Left lobe of liver (tissue), 2 donors: ENCODE data around the gene IL6. TPM values are rescaled to one million over a fixed set of nuclear protein-coding genes. Genes with fewer than 3 reads are reported as not detected.
"Not testable (repeated sequence)": the region's sequence is repeated elsewhere in the genome, so short reads cannot be mapped to it uniquely, and the experiment has no call there.

Experiments used
- ATAC-seq: fragments of 200-7000 bp; cut with Tn5 transposase; one replicate; pipeline ENCODE4 v1.9.1; 2020; ENCODE audit warnings: mild to moderate bottlenecking, moderate library complexity
- DNase-seq: peaks from one replicate; pipeline ENCODE4 v3.0.0-alpha.2; 2020; ENCODE audit warnings: low spot score
- total RNA-seq: library from RNA; stranded (reverse); gene quantifications from one replicate; pipeline ENCODE4 v1.2.1, GENCODE V29; 2021
- donor health status: DM: no; HTN: no; CAD: no; lungs with moderate emphysema.
- donor health status: DM: no; HTN: yes; CAD: no.

The IL6 gene
- total RNA-seq, 1 donor from 2014 or later = not detected

DNA sequence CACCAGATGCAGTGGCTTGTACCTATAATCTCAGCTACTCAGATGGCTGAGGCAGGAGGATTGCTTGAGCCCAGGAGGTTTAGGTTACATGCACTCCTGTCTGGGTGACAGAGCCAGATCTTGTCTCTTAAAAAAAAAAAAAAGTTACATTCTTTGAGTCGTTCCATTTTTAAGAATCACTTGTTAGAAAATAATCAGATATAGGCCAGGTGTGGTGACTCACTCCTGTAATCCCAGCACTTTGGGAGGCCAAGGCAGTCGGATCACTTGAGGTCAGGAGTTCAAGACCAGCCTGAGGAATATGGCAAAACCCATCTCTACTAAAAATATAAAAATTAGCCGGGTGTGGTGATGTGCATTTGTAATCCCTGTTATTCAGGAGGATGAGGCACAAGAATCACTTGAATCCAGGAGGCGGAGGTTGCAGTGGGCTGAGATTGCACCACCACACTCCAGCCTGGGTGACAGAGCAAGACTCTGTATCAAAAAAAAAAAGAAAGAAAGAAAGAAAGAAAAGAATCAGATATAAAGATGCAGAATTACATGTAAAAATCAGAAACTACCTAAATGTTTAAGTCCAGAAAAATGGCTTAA, 52.8 kb downstream of the IL6 start:
- DNase-seq = not testable (repeated sequence)

DNA sequence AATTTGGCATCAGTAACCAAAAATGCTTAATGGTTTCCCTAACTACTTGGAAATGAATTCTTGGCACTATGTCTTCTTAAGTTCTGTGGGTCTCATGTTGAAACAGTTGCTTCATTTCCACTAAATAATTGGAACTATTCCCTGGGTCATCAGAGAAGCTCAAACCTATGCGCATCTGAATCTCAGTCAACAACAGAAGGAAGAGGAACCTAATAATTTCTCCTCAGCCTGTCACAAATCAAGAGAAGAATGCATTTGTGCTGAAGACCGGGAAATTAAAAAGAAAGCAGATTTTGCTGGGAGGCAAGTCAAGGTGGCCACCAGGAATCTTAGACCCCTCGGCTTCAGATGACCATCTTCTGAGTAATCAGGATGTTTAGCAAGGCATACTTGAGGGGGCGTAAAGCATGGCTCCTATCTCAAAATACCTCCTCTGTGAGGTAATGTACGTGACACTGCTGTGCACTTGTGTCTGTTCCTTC, 54.3 kb downstream of the IL6 start:
- DNase-seq (no peak), ATAC-seq (no peak)

More for the DNA sequence above, 52.8 kb downstream of the IL6 start:
- not testable (repeated sequence) for ATAC-seq

Other genes starting within 250 kb of the IL6 start
- gene STEAP1B, start 227.0 kb upstream of the IL6 start, total RNA-seq = not detected
- gene TOMM7, start 95.6 kb downstream of the IL6 start, total RNA-seq = 146 TPM